K562 (cell line): ENCODE data around the gene KRT81. TPM values are rescaled to one million over a fixed set of nuclear protein-coding genes. Genes with fewer than 3 reads are reported as not detected.

Experiments
- ATAC-seq: fragments of 200-7000 bp; cut with Tn5 transposase; 3 replicates; pipeline ENCODE4 v1.9.1; 2020; ENCODE audit warnings: moderate library complexity
- BruUV-seq: library from RNA; stranded (reverse); fragments of 400-500 nt; replicated peaks from 2 replicates; lab custom pipeline; 2021; lab: Mats Ljungman, UMichigan
- CTCF ChIA-PET: fragments of 300-600 bp; formaldehyde crosslinking; extraction: SDS; loops from one replicate; lab custom pipeline; 2021; ENCODE audit warnings: low intra/inter-chr PET ratio; lab: Yijun Ruan, JAX
- POLR2A ChIA-PET: fragments of 300-600, 350-650 bp; sonication (Branson Sonifier 250); formaldehyde crosslinking; extraction: SDS; loops from one replicate; lab custom pipeline; 2021; ENCODE audit warnings: antibody characterized with exemption, inconsistent platforms; lab: Yijun Ruan, JAX
- DNase-seq, 4 experiments: peaks; one replicate each; pipeline versions ENCODE4 v3.0.0 to v3.0.0-alpha.2; 2011 to 2018; ENCODE audit warnings: low spot score in 3 of 4, mixed read lengths in 3 of 4; ENCODE audit errors: extremely low read depth in 1 of 4
- FAIRE-seq: peaks from 2 replicates; lab custom pipeline; 2011; peaks lifted over from hg19 to GRCh38; lab: Jason Lieb, UNC
- H2AFZ ChIP-seq: 2 replicates; pipeline ENCODE4 v1.6.0; 2011; ENCODE audit warnings: low read depth, low read length, control low read depth, inconsistent platforms
- H3K27ac ChIP-seq: fragments of 200-600 bp; 3 replicates; pipeline ENCODE4 v1.8.0; 2011; ENCODE audit warnings: low read depth, mild to moderate bottlenecking, control low read depth, inconsistent platforms, low read length, moderate library complexity, mixed read lengths; ENCODE audit errors: extremely low read depth
- H3K27me3 ChIP-seq, 2 experiments: fragments of 300-600 bp in 1 of 2; 2 replicates in 1 of 2; 3 replicates in 1 of 2; pipeline versions ENCODE4 v1.6.0 to v1.8.0; 2011; ENCODE audit warnings: inconsistent platforms in 2 of 2, low read length in 2 of 2, mild to moderate bottlenecking in 1 of 2, mixed read lengths in 1 of 2, moderate library complexity in 1 of 2; ENCODE audit not compliant: control insufficient read depth in 2 of 2, insufficient read depth in 2 of 2
- H3K36me3 ChIP-seq: fragments of 300-600 bp; 3 replicates; pipeline ENCODE4 v1.8.0; 2011; ENCODE audit warnings: mild to moderate bottlenecking, low read length, inconsistent platforms; ENCODE audit not compliant: control insufficient read depth, insufficient read depth
- H3K4me1 ChIP-seq, 2 experiments: fragments of 200-600 bp in 1 of 2; replicated peaks in 1 of 2; 2 replicates in 1 of 2; 3 replicates in 1 of 2; pipeline versions ENCODE4 v1.5.1 to v1.8.0; 2011; ENCODE audit warnings: inconsistent platforms in 2 of 2, low read length in 2 of 2, mild to moderate bottlenecking in 1 of 2, mixed read lengths in 1 of 2, moderate library complexity in 1 of 2; ENCODE audit not compliant: control insufficient read depth in 2 of 2, insufficient read depth in 2 of 2
- H3K4me2 ChIP-seq: 2 replicates; pipeline ENCODE4 v1.6.1; 2011; ENCODE audit warnings: low read length, control low read depth, inconsistent platforms, mixed read lengths; ENCODE audit not compliant: insufficient read depth
- H3K4me3 ChIP-seq: fragments of 200-600 bp; sonication (generic), shearing (Covaris generic); 2 replicates; pipeline ENCODE4 v1.5.1; 2016; ENCODE audit warnings: control low read depth, inconsistent platforms
- H3K79me2 ChIP-seq: fragments of 200-600 bp; 3 replicates; pipeline ENCODE4 v1.8.0; 2011; ENCODE audit warnings: low read length, inconsistent platforms; ENCODE audit not compliant: control insufficient read depth, insufficient read depth
- H3K9ac ChIP-seq, 2 experiments: 2 replicates each; pipeline versions ENCODE4 v1.6.0 to v1.6.1; 2011; ENCODE audit warnings: low read depth in 2 of 2, low read length in 2 of 2, control low read depth in 1 of 2, inconsistent platforms in 1 of 2, mild to moderate bottlenecking in 1 of 2, mixed read lengths in 1 of 2; ENCODE audit not compliant: insufficient read depth in 1 of 2
- H3K9me1 ChIP-seq: one replicate; pipeline ENCODE4 v1.6.0; 2011; ENCODE audit warnings: inconsistent platforms, mild to moderate bottlenecking, low read length, moderate library complexity; ENCODE audit not compliant: control insufficient read depth, insufficient read depth
- H3K9me3 ChIP-seq: replicated peaks from 2 replicates; pipeline ENCODE4 v1.5.1; 2011; ENCODE audit warnings: low read depth, low read length, inconsistent platforms; ENCODE audit not compliant: control insufficient read depth, insufficient read depth
- H4K20me1 ChIP-seq: replicated peaks from 2 replicates; pipeline ENCODE4 v1.6.1; 2011; ENCODE audit warnings: low read length, inconsistent platforms, mixed read lengths; ENCODE audit not compliant: control insufficient read depth, insufficient read depth
- CBX8 ChIP-seq: fragments of 200-600 bp; sonication (generic); IDR thresholded peaks from 2 replicates; pipeline ENCODE4 v1.6.1; 2012; ENCODE audit warnings: borderline replicate concordance, mixed run types, low read depth, mild to moderate bottlenecking, moderate library complexity, mixed read lengths, low read length, control low read depth, inconsistent platforms; ENCODE audit not compliant: poor library complexity, severe bottlenecking; ENCODE audit errors: extremely low read depth
- NFE2 ChIP-seq: IDR thresholded peaks from 2 replicates; pipeline ENCODE4 v1.6.1; 2014; ENCODE audit warnings: antibody characterized with exemption, low read depth
- TCF7L2 ChIP-seq: fragments of 150-350 bp; IDR thresholded peaks from 2 replicates; pipeline ENCODE4 v1.6.1; 2016; ENCODE audit warnings: low read depth, mild to moderate bottlenecking, low read length, moderate library complexity
- XRCC4 ChIP-seq: IDR thresholded peaks from one replicate; pipeline ENCODE4 v1.6.1; 2011; ENCODE audit not compliant: insufficient read depth, insufficient read length; ENCODE audit errors: extremely low read depth
- ZNF3 ChIP-seq: fragments of 250-450 bp; sonication (Bioruptor Pico); IDR thresholded peaks from 2 replicates; pipeline ENCODE4 v1.5.0; 2021; ENCODE audit warnings: mild to moderate bottlenecking, moderate library complexity
- WGBS: fragments of 100-300 bp; shearing (Covaris generic); methylation state at CpG from one replicate; pipeline ENCODE4 v1.1.6; 2016; ENCODE audit warnings: low coverage, mixed read lengths; ENCODE audit not compliant: insufficient coverage; ENCODE audit errors: missing lambda C conversion rate; 5-methylcytosine and 5-hydroxymethylcytosine counted together
- in situ Hi-C: fragments of 300-500 bp; cut with MboI; formaldehyde crosslinking; loops from 4 replicates; pipeline ENCODE4 v1.15.0; 2018; ENCODE audit warnings: inconsistent platforms, mixed read lengths
- intact Hi-C: fragments of 100-400 bp; cut with micrococcal nuclease; formaldehyde crosslinking; loops from 2 replicates; pipeline ENCODE4 v1.14.2; 2022
- polyA plus RNA-seq, 8 experiments: library from polyadenylated mRNA; depleted of rRNA in 4 of 8; stranded (reverse) in 5 of 8; unstranded in 3 of 8; fragments of >200 nt; fragmentation: Nextera tagmentation in 2 of 8; fragmentation: Illumina TruSeq in 1 of 8; extraction: Ambion mirVana in 2 of 8; extraction: Trizol in 1 of 8; gene quantifications; 2 replicates each; pipeline versions ENCODE4 v1.2.1 to v1.2.3, GENCODE V29; 2011 to 2014; ENCODE audit warnings: inconsistent platforms in 1 of 8, missing spikeins in 1 of 8
- total RNA-seq, 7 experiments: library from RNA; depleted of rRNA in 6 of 7; stranded (reverse); fragments of >200 nt in 6 of 7; fragmentation: Illumina TruSeq in 2 of 7; extraction: Trizol in 2 of 7; gene quantifications; 2 replicates each; pipeline versions ENCODE4 v1.2.1 to v1.2.3, GENCODE V29; 2011 to 2021; ENCODE audit warnings: low replicate concordance in 1 of 7
- TF ChIP-seq, protein P1 (sequence below): sonication (generic); formaldehyde crosslinking; IDR thresholded peaks from 2 replicates; pipeline ENCODE4 v1.8.1; 2023; ENCODE audit warnings: mild to moderate bottlenecking, missing genetic modification reagents, moderate library complexity

The KRT81 gene
- total and polyA plus RNA-seq, 9 of the 15 experiments (the other 6 are each of a cell fraction or from before 2014, with no cell fraction given) = 0.27 TPM; not detected in 8

DNA sequence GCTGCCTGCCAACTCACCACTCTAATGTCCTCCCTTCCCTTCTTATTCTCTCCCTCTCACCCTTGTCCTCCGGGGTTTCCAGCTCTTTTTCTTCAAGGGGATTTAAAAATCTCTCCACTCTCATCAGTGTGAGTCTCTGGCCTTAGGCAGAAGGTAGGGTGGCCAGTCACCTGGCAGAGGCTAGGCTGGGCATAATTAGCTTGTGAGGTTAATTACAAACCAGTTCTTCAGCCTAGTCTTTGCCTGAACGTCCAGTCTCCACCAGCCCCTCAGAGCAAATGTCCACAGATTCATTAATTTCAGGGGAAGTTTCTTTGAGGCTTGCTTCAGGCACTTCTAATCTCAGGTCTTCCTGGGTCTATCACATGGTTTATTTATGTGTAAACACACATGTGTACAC lies 51.6 kb downstream of the KRT81 start:
- intact Hi-C loops = no loop called here

More for the DNA sequence above, 51.6 kb downstream of the KRT81 start:
- Histone ChIP-seq H3K27ac (no peak overlapping the region), H3K9me1 (no peaks in the 10 kb centered on the region), H3K36me3 (no peaks in the 10 kb centered on the region), H4K20me1 (peaks cover 6% of the 10 kb centered on the region; the same call in 1 of the 2 replicates), H2AFZ (no peak overlapping the region), H3K4me1 (no peaks in the 10 kb centered on the region), H3K9ac (no peak overlapping the region), H3K79me2 (no peaks in the 10 kb centered on the region), H3K4me2 (no peak overlapping the region), H3K9me3 (no peaks in the 10 kb centered on the region), H3K4me3 (no peak overlapping the region), H3K27me3 (peaks cover 0 to 45% of the 10 kb centered on the region in 2 experiments; a peak in 3 of 5 replicates)
- no TSS peak for BruUV-seq
- 0% methylated on average over 2 of the region's 2 CpGs for WGBS
- in situ Hi-C loops = no loop called here
- POLR2A ChIA-PET = no interaction called here
- CTCF ChIA-PET = no interaction called here
- ATAC-seq (no peak), DNase-seq (no peak), FAIRE-seq (no peak)
- TF ChIP-seq, protein P1, sequence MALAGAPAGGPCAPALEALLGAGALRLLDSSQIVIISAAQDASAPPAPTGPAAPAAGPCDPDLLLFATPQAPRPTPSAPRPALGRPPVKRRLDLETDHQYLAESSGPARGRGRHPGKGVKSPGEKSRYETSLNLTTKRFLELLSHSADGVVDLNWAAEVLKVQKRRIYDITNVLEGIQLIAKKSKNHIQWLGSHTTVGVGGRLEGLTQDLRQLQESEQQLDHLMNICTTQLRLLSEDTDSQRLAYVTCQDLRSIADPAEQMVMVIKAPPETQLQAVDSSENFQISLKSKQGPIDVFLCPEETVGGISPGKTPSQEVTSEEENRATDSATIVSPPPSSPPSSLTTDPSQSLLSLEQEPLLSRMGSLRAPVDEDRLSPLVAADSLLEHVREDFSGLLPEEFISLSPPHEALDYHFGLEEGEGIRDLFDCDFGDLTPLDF (CRISPR knock-in tag) = no peak
- TF ChIP-seq CBX8 = no peak
- TF ChIP-seq XRCC4 = no peak
- no peak for TF ChIP-seq TCF7L2
- no peak for TF ChIP-seq NFE2
- TF ChIP-seq ZNF3 = no peak
